Muscle of leg (tissue), 11 donors: ENCODE measurements around the gene LRP1B. TPM values are rescaled to one million over a fixed set of nuclear protein-coding genes. Genes with fewer than 3 reads are reported as not detected.
"Not testable (repeated sequence)": the region's sequence is repeated elsewhere in the genome, so short reads cannot be mapped to it uniquely, and the experiment has no call there.

ENCODE experiments used
- DNase-seq: peaks from one replicate; pipeline ENCODE4 v3.0.0; 2013
- H3K27ac ChIP-seq: one replicate; pipeline ENCODE4 v1.5.1; 2013; ENCODE audit warnings: mild to moderate bottlenecking, low read length, control low read depth
- H3K27me3 ChIP-seq: one replicate; pipeline ENCODE4 v1.6.1; 2013; ENCODE audit warnings: low read length; ENCODE audit not compliant: control insufficient read depth, insufficient read depth
- H3K36me3 ChIP-seq: one replicate; pipeline ENCODE4 v1.6.1; 2013; ENCODE audit warnings: low read length; ENCODE audit not compliant: control insufficient read depth, insufficient read depth
- H3K4me1 ChIP-seq: one replicate; pipeline ENCODE4 v1.6.1; 2013; ENCODE audit warnings: low read length; ENCODE audit not compliant: control insufficient read depth, insufficient read depth
- H3K4me3 ChIP-seq: one replicate; pipeline ENCODE4 v1.5.1; 2013; ENCODE audit warnings: low read length, control low read depth
- H3K9me3 ChIP-seq: replicated peaks from 2 replicates; pipeline ENCODE4 v1.6.1; 2013; ENCODE audit warnings: low read depth, low read length; ENCODE audit not compliant: control insufficient read depth
- WGBS: methylation state at CpG from one replicate; pipeline ENCODE4 v1.1.5; 2013; ENCODE audit warnings: missing lambda C conversion rate; ENCODE audit not compliant: insufficient coverage; 5-methylcytosine and 5-hydroxymethylcytosine counted together
- polyA plus RNA-seq, 8 donors: library from polyadenylated mRNA; unstranded; fragments of 120-200 nt; gene quantifications; one replicate each; pipeline versions ENCODE4 v1.2.1 to v1.2.3, GENCODE V29; 2013; ENCODE audit warnings: inconsistent platforms in 1 of 8, low replicate concordance in 1 of 8; ENCODE audit not compliant: insufficient read length in 8 of 8, insufficient read depth in 1 of 8
- total RNA-seq: library from RNA; stranded (reverse); fragments of 120-200 nt; gene quantifications from one replicate; pipeline ENCODE4 v1.2.4, GENCODE V29; 2013

Gene LRP1B
- total and polyA plus RNA-seq, 9 donors = 0.84 to 2.3 (median 1.4) TPM

GRCh38 chr2:140277344-140277743 is 1853.5 kb downstream of the LRP1B start:
- not testable (repeated sequence) for H3K4me1 ChIP-seq

GRCh38 chr2:140276661-140277060 is 1854.2 kb downstream of the LRP1B start:
- DNase-seq = no peak
- Histone ChIP-seq H3K4me1 (no peaks in the 10 kb centered on the region), H3K27me3 (no peaks in the 10 kb centered on the region), H3K36me3 (no peaks in the 10 kb centered on the region), H3K9me3 (no peaks in the 10 kb centered on the region), H3K27ac (no peak overlapping the region), H3K4me3 (no peak overlapping the region)
- no CpG with 5 or more reads among the region's 1 CpG for WGBS

More at GRCh38 chr2:140277344-140277743, 1853.5 kb downstream of the LRP1B start:
- not testable (repeated sequence) for H3K9me3 ChIP-seq, H3K27me3 ChIP-seq, DNase-seq, H3K36me3 ChIP-seq, H3K27ac ChIP-seq, H3K4me3 ChIP-seq
- WGBS = no CpG with 5 or more reads among the region's 5 CpGs

GRCh38 chr2:140275427-140275826 is 1855.4 kb downstream of the LRP1B start:
- no peak for DNase-seq
- WGBS = 80% methylated on average over 1 of the region's 7 CpGs
- no peaks in the 10 kb centered on the region for H3K9me3 ChIP-seq
- no peak overlapping the region for H3K4me3 ChIP-seq
- H3K27ac ChIP-seq = no peak overlapping the region
- no peaks in the 10 kb centered on the region for H3K27me3 ChIP-seq
- H3K36me3 ChIP-seq = no peaks in the 10 kb centered on the region
- no peaks in the 10 kb centered on the region for H3K4me1 ChIP-seq

GRCh38 chr2:140274891-140275290 is 1855.9 kb downstream of the LRP1B start:
- H3K4me1 ChIP-seq = no peaks in the 10 kb centered on the region
- no peaks in the 10 kb centered on the region for H3K27me3 ChIP-seq
- H3K9me3 ChIP-seq = no peaks in the 10 kb centered on the region
- DNase-seq = no peak
- 83% methylated on average over 2 of the region's 5 CpGs for WGBS
- no peak overlapping the region for H3K27ac ChIP-seq
- H3K4me3 ChIP-seq = no peak overlapping the region
- H3K36me3 ChIP-seq = no peaks in the 10 kb centered on the region

GRCh38 chr2:140273958-140274357 is 1856.9 kb downstream of the LRP1B start:
- DNase-seq = no peak
- Histone ChIP-seq H3K27me3 (no peaks in the 10 kb centered on the region), H3K36me3 (no peaks in the 10 kb centered on the region), H3K27ac (no peak overlapping the region), H3K9me3 (no peaks in the 10 kb centered on the region), H3K4me3 (no peak overlapping the region), H3K4me1 (no peaks in the 10 kb centered on the region)
- no CpG with 5 or more reads among the region's 2 CpGs for WGBS

GRCh38 chr2:140273408-140273807 is 1857.4 kb downstream of the LRP1B start:
- 40% methylated on average over 1 of the region's 4 CpGs for WGBS
- Histone ChIP-seq H3K27ac (no peak overlapping the region), H3K4me1 (no peaks in the 10 kb centered on the region), H3K27me3 (no peaks in the 10 kb centered on the region), H3K4me3 (no peak overlapping the region), H3K36me3 (no peaks in the 10 kb centered on the region), H3K9me3 (no peaks in the 10 kb centered on the region)
- no peak for DNase-seq

- 60% methylated on average over 1 of the region's 1 CpG for WGBS
- no peaks in the 10 kb centered on the region for H3K36me3 ChIP-seq
- H3K4me1 ChIP-seq = no peaks in the 10 kb centered on the region
- H3K4me3 ChIP-seq = no peak overlapping the region
- H3K27ac ChIP-seq = no peak overlapping the region
- H3K9me3 ChIP-seq = no peaks in the 10 kb centered on the region
- H3K27me3 ChIP-seq = no peaks in the 10 kb centered on the region
- DNase-seq = peak; percentile 24
Measured at GRCh38 chr2:140270224-140270623, 1860.6 kb downstream of the LRP1B start.

GRCh38 chr2:140269000-140269399 is 1861.8 kb downstream of the LRP1B start:
- 80% methylated on average over 1 of the region's 7 CpGs for WGBS
- no peaks in the 10 kb centered on the region for H3K9me3 ChIP-seq
- DNase-seq = no peak
- no peak overlapping the region for H3K27ac ChIP-seq
- no peaks in the 10 kb centered on the region for H3K36me3 ChIP-seq
- H3K4me1 ChIP-seq = no peaks in the 10 kb centered on the region
- H3K4me3 ChIP-seq = no peak overlapping the region
- H3K27me3 ChIP-seq = no peaks in the 10 kb centered on the region

GRCh38 chr2:140262908-140263307 is 1867.9 kb downstream of the LRP1B start:
- 93% methylated on average over 6 of the region's 6 CpGs for WGBS
- DNase-seq = no peak

GRCh38 chr2:140257692-140258300 is 1873.0 kb downstream of the LRP1B start:
- WGBS = 100% methylated on average over 1 of the region's 2 CpGs
- DNase-seq = no peak
- Histone ChIP-seq H3K27ac (no peak overlapping the region), H3K4me1 (no peaks in the 10 kb centered on the region), H3K9me3 (no peaks in the 10 kb centered on the region), H3K36me3 (no peaks in the 10 kb centered on the region), H3K4me3 (no peak overlapping the region), H3K27me3 (no peaks in the 10 kb centered on the region)

More at GRCh38 chr2:140262908-140263307, 1867.9 kb downstream of the LRP1B start:
- Histone ChIP-seq H3K4me1 (no peaks in the 10 kb centered on the region), H3K27me3 (no peaks in the 10 kb centered on the region), H3K9me3 (no peaks in the 10 kb centered on the region), H3K4me3 (no peak overlapping the region), H3K36me3 (no peaks in the 10 kb centered on the region), H3K27ac (no peak overlapping the region)

- H3K4me3 ChIP-seq = no peak overlapping the region
- no peaks in the 10 kb centered on the region for H3K36me3 ChIP-seq
- no peaks in the 10 kb centered on the region for H3K4me1 ChIP-seq
- no CpG with 5 or more reads among the region's 3 CpGs for WGBS
- no peak for DNase-seq
- no peak overlapping the region for H3K27ac ChIP-seq
- no peaks in the 10 kb centered on the region for H3K27me3 ChIP-seq
- no peaks in the 10 kb centered on the region for H3K9me3 ChIP-seq
Measured at GRCh38 chr2:140256080-140256479, 1874.7 kb downstream of the LRP1B start.
